Measurements from ENCODE around the gene MYO1D. TPM values are rescaled to one million over a fixed set of nuclear protein-coding genes. Genes with fewer than 3 reads are reported as not detected.

MYO1D gene
- total and polyA plus RNA-seq, 11 donors, result 3.3 to 15.5 (median 8.9) TPM

DNA sequence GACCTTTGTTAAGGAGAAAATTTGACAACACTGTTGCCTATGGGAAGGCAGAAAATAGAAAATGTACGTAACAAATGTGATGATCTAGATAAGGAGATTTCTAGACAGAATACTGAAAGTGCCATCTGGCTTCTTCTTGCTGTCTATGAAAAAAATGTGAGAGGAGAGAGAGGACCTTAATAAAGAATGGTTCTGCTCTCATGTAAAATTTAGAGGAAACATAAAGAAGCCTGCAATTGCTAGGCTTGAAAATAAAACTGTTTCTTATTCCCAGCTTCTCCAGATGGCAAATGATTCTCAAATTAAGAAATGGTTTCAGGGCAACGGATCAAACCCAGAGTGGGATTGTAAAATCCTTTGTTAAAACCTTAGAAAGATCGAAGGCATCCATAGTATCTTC is 261.6 kb downstream of the MYO1D start:
- H3K9me3 ChIP-seq, result no peaks in the 10 kb centered on the region
- H3K27ac ChIP-seq, result no peak overlapping the region
- H3K36me3 ChIP-seq, result no peaks in the 10 kb centered on the region
- 89 to 94% (median 93%) methylated on average over 3 of the region's 3 CpGs for WGBS, 4 donors
- DNase-seq (no peak), ATAC-seq (no peak)
- H3K27me3 ChIP-seq, result no peaks in the 10 kb centered on the region
- no peak overlapping the region for H3K4me3 ChIP-seq
- TF ChIP-seq CTCF (IDR thresholded peaks at IDR 0.05) (no peak), POLR2A (IDR thresholded peaks at IDR 0.05) (no peak)
- H3K4me1 ChIP-seq, result no peaks in the 10 kb centered on the region
- intact Hi-C loops (cut with DNase I), result loop anchor here in 1 of 10 donors (10.0 kb wide), 1 partner anchor 121 kb away; no protein-coding TSS in a partner anchor

- Histone ChIP-seq H3K4me3 (no peak overlapping the region), H3K27me3 (no peaks in the 10 kb centered on the region), H3K9me3 (peaks cover 0 to 4% (median 0%) of the 10 kb centered on the region in 12 donors), H3K27ac (no peak overlapping the region), H3K4me1 (no peaks in the 10 kb centered on the region), H3K36me3 (no peaks in the 10 kb centered on the region)
- DNase-seq, result no peak
- intact Hi-C loops (cut with DNase I), result loop anchor here in 1 of 10 donors (10.0 kb wide), 1 partner anchor 116 kb away; no protein-coding TSS in a partner anchor
- no peak for TF ChIP-seq POLR2A (IDR thresholded peaks at IDR 0.05)
- no peak for TF ChIP-seq CTCF (IDR thresholded peaks at IDR 0.05)
- ATAC-seq, result no peak
- WGBS, 4 donors, result 93 to 97% (median 96%) methylated on average over 6 of the region's 6 CpGs
Observed at GRCh38 chr17:32610943-32611342, 266.0 kb downstream of the MYO1D start.

DNA sequence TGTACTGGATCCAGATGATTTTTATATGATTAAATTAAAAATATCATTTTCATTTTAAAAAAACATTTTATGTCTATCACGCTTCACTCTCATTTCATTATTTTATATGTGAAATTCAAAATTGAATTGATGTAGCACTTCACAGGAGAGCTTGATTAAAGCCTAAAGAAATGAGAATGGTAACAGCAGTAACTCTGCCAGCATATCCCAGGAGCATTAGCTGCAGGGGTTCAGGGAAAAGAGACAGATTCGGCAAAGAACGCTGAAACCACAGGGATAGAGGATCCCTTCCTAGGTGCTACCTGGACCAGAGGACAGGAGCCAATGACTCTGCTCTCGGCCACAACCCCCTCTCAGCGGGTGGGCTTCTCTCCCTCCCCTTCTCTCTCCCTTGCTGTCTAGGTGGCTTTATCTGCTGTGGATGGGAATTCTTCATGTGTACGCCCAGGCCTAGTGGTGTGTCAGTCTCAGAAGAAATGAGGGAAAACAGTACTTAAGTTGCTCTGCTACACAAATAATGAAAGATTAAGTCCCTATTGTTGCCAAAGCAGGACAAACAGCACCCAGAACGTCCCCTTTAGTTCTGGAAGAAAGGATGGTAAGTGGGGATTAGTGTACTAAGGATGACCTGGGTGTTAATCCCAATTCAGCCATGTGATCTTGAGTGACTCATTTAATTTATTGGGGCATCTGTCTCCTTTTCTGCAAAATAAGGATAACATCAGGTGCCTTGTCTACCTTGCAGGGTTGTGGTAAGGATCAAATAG is 266.9 kb downstream of the MYO1D start:
- Histone ChIP-seq H3K4me1 (no peaks in the 10 kb centered on the region), H3K27ac (no peak overlapping the region), H3K9me3 (peaks cover 0 to 4% (median 0%) of the 10 kb centered on the region in 12 donors), H3K4me3 (no peak overlapping the region), H3K27me3 (no peaks in the 10 kb centered on the region), H3K36me3 (peaks cover 0 to under 1% (median 0%) of the 10 kb centered on the region in 9 donors)
- ATAC-seq (no peak), DNase-seq (no peak)
- intact Hi-C loops (cut with DNase I), result loop anchor here in 5 of 10 donors (2.0 to 10.0 kb wide), 3 partner anchors 115 to 125 kb away; partner anchors contain the start of gene CDK5R1 (in 3 of the 5)
- WGBS, 4 donors, result 86 to 90% (median 88%) methylated on average over 7 of the region's 7 CpGs
- TF ChIP-seq CTCF (IDR thresholded peaks at IDR 0.05) (no peak), POLR2A (IDR thresholded peaks at IDR 0.05) (no peak)

GRCh38 chr17:32609085-32609484 is 267.8 kb downstream of the MYO1D start:
- H3K4me1 ChIP-seq, result no peaks in the 10 kb centered on the region
- no peak overlapping the region for H3K4me3 ChIP-seq
- TF ChIP-seq CTCF (IDR thresholded peaks at IDR 0.05) (peak; percentile 10 to 48 (median 32)), POLR2A (IDR thresholded peaks at IDR 0.05) (no peak)
- intact Hi-C loops (cut with DNase I), result loop anchor here in 4 of 10 donors (2.0 to 10.0 kb wide), 2 partner anchors 124 kb away; partner anchors contain the start of gene CDK5R1 (in 3 of the 4)
- peak; percentile 43 to 80 (median 57) for DNase-seq
- no peaks in the 10 kb centered on the region for H3K27me3 ChIP-seq
- peaks cover 0 to 8% (median 0%) of the 10 kb centered on the region in 9 donors for H3K36me3 ChIP-seq
- H3K27ac ChIP-seq, result no peak overlapping the region
- 57 to 66% (median 64%) methylated on average over 7 of the region's 7 CpGs for WGBS, 4 donors
- peak; percentile 61 to 81 (median 74) for ATAC-seq
- peaks cover 0 to 4% (median 0%) of the 10 kb centered on the region in 12 donors for H3K9me3 ChIP-seq
